ENCODE results near the gene RARG. TPM values are rescaled to one million over a fixed set of nuclear protein-coding genes. Genes with fewer than 3 reads are reported as not detected.

Gene RARG
- total RNA-seq, 1 experiment from 2014 or later = 1.7 TPM

DNA sequence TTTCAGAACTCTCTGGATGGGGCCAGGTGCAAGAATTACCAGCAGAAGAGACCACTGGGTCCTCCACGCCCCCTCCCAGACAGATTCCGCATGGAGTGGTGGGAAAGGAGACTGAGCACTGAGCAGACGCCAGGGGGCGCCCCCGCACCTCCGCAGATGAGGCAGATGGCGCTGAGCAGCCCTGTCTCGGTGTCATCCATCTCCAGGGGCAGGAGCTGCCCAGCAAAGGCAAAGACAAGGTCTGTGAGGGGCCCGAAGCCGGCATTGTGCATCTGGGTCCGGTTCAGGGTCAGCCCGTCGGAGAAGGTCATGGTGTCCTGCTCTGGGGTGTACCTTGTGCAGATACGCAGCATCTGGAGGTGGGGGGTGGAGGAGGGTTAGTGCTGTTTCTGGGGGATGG is 18.7 kb downstream of the RARG start:
- Histone ChIP-seq H3K9me3 (ENCODE audit: low read length) (no peaks in the 10 kb centered on the region), H4K20me1 (ENCODE audit: insufficient read depth, low read depth, low read length) (no peaks in the 10 kb centered on the region), H3K9ac (ENCODE audit: low read length) (peak overlapping the region; percentile 43), H3K27me3 (ENCODE audit: low read length) (no peaks in the 10 kb centered on the region), H3K4me3 (ENCODE audit: low read length) (peak overlapping the region; percentile 6; the same call in 1 of the 2 replicates), H3K27ac (ENCODE audit: low read length) (no peak overlapping the region), H2AFZ (ENCODE audit: low read length) (peak overlapping the region; percentile 77; the same call in 1 of the 2 replicates), H3K4me2 (ENCODE audit: low read depth, low read length, poor library complexity, severe bottlenecking) (peak overlapping the region; percentile 46), H3K36me3 (ENCODE audit: insufficient read depth, low read length) (no peaks in the 10 kb centered on the region), H3K4me1 (ENCODE audit: low read length) (peaks cover 33% of the 10 kb centered on the region), H3K79me2 (ENCODE audit: low read length) (no peaks in the 10 kb centered on the region), H3K9me2 (replicated peaks; ENCODE audit: insufficient read depth, low read length) (no peaks in the 10 kb centered on the region)
- peak; percentile 93 for DNase-seq

DNA sequence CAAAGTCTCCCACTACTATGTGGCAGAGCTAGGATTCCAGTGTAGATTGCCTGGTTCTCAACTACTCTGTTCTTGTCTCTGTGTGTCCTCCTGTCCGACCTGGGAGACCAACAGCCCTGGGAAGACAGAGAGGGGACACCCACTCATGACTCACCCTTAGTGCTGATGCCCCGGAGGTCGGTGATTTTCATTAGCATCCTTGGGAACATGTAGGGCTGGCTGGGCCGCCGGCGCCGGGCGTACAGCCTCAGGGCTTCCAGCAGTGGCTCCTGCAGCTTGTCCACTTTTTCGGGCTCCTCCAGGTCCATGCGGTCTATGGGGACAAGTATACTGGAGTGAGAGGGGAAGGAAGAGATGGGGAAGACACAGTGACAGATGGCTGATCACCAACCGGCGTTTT is 19.1 kb downstream of the RARG start:
- Histone ChIP-seq H3K27me3 (ENCODE audit: low read length) (no peaks in the 10 kb centered on the region), H3K4me2 (ENCODE audit: low read depth, low read length, poor library complexity, severe bottlenecking) (peak overlapping the region; percentile 46), H4K20me1 (ENCODE audit: insufficient read depth, low read depth, low read length) (no peaks in the 10 kb centered on the region), H3K9ac (ENCODE audit: low read length) (peak overlapping the region; percentile 43), H3K36me3 (ENCODE audit: insufficient read depth, low read length) (no peaks in the 10 kb centered on the region), H3K9me3 (ENCODE audit: low read length) (no peaks in the 10 kb centered on the region), H3K9me2 (replicated peaks; ENCODE audit: insufficient read depth, low read length) (no peaks in the 10 kb centered on the region), H3K4me3 (ENCODE audit: low read length) (peak overlapping the region; percentile 6; the same call in 1 of the 2 replicates), H3K27ac (ENCODE audit: low read length) (no peak overlapping the region), H3K4me1 (ENCODE audit: low read length) (peaks cover 38% of the 10 kb centered on the region), H3K79me2 (ENCODE audit: low read length) (no peaks in the 10 kb centered on the region), H2AFZ (ENCODE audit: low read length) (peak overlapping the region; percentile 77; the same call in 1 of the 2 replicates)
- peak; percentile 40 for DNase-seq

DNA sequence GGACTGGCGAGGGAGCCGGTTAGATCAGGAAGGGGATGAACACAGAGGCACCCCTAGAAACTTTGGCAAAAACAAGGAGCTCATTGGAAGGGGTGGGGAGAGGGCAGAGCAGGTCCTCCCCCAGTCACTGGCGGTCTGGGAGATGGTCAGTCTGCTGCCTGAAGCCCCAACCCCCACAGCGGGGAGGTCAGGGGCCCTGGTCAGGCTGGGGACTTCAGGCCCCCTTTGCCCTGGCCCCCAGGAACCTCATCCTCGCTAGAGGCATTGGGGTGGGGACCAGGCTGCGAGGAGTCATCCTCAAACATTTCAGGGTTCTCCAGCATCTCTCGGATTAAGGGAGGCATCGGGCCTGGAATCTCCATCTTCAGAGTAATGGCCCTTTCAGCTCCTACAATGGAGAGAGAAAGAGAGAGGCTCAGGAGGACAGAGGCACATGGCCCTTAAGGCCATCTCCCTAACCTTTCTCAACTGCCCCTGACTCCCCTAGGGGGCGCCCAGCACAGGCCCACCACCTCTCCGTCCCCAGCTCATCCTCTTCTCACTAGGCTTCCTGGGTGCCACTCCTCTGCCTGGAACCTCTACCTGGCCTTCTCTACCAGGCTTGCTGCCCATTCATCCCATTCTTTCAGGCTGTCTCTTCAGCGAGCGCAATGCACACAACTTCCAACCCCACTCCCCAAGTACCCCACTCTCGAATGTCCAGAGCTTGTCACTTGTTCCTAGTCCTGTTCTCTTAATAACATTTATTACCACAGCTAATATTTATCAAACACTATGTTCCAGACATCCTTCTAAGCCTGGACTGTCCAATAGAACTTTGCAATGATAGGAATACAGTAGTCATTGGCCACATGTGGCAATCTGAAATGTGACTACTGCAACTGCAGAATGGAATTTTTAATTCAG is 20.3 kb downstream of the RARG start:
- Histone ChIP-seq H3K79me2 (ENCODE audit: low read length) (peaks cover 6% of the 10 kb centered on the region), H3K27me3 (ENCODE audit: low read length) (no peaks in the 10 kb centered on the region), H3K9me2 (replicated peaks; ENCODE audit: insufficient read depth, low read length) (no peaks in the 10 kb centered on the region), H3K4me3 (ENCODE audit: low read length) (no peak overlapping the region), H3K27ac (ENCODE audit: low read length) (no peak overlapping the region), H2AFZ (ENCODE audit: low read length) (no peak overlapping the region), H3K4me1 (ENCODE audit: low read length) (peaks cover 45% of the 10 kb centered on the region), H3K9me3 (ENCODE audit: low read length) (no peaks in the 10 kb centered on the region), H3K36me3 (ENCODE audit: insufficient read depth, low read length) (no peaks in the 10 kb centered on the region), H4K20me1 (ENCODE audit: insufficient read depth, low read depth, low read length) (no peaks in the 10 kb centered on the region), H3K4me2 (ENCODE audit: low read depth, low read length, poor library complexity, severe bottlenecking) (no peak overlapping the region), H3K9ac (ENCODE audit: low read length) (0 out of 2 replicates have a peak overlapping the region, but pooled peaks have one; percentile 17)
- peak; percentile 77 for DNase-seq

DNA sequence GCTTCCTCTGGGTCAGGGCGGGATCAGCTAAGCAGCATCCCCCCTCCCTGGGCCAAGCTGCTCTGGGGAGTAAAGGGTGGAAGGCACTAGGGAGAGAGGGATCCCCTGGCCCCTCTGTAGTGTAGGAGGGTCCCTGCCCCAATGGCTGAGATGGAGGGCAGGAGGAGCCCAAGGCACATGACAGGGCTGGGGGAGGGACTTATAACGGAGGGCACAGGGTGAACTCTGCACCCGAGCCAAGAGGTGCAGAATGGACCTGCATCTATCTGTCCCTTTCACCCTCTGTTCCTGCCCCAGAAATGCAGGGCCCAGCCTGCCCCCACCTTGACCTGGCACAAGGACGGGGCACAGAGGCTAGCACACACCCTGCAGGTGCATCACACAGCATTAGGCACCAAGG is 21.2 kb downstream of the RARG start:
- Histone ChIP-seq H3K9ac (ENCODE audit: low read length) (0 out of 2 replicates have a peak overlapping the region, but pooled peaks have one; percentile 17), H3K9me2 (replicated peaks; ENCODE audit: insufficient read depth, low read length) (no peaks in the 10 kb centered on the region), H3K36me3 (ENCODE audit: insufficient read depth, low read length) (no peaks in the 10 kb centered on the region), H3K9me3 (ENCODE audit: low read length) (no peaks in the 10 kb centered on the region), H3K4me3 (ENCODE audit: low read length) (no peak overlapping the region), H3K79me2 (ENCODE audit: low read length) (peaks cover 14% of the 10 kb centered on the region), H3K4me2 (ENCODE audit: low read depth, low read length, poor library complexity, severe bottlenecking) (no peak overlapping the region), H2AFZ (ENCODE audit: low read length) (no peak overlapping the region), H3K27ac (ENCODE audit: low read length) (no peak overlapping the region), H4K20me1 (ENCODE audit: insufficient read depth, low read depth, low read length) (no peaks in the 10 kb centered on the region), H3K27me3 (ENCODE audit: low read length) (no peaks in the 10 kb centered on the region), H3K4me1 (ENCODE audit: low read length) (peaks cover 47% of the 10 kb centered on the region)
- DNase-seq = no peak

DNA sequence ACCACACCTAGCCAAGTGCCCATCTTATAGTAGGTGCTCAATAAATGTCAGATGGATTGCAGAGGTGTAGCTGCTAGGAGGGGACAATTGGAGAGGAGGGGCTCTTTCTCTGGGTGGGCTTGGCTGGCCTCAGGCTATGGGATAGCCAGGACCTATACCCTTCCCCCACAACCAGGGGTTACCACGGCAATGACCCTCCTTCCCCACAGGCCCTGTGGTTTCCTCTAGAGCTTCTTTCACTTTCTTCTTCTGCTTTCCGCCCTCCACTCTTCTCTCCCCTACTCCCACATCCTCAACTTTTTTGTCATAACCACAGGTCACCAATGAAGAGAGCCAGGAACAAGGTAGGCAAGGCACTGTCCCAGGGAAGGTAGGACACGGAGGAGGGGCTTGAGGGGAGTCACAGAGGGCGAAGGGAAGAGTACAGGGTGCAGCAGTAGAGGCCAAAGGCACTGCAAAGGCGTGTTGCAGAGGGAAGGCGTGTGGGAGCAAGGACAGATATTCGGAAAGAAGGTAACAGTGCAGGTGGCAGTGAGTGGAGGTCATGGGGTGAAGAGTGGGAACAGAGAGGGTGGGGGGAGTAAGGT is 23.0 kb downstream of the RARG start:
- H2AFZ ChIP-seq (ENCODE audit: low read length) = peak overlapping the region; percentile 58; the same call in 1 of the 2 replicates
- H3K9me3 ChIP-seq (ENCODE audit: low read length) = no peaks in the 10 kb centered on the region
- H4K20me1 ChIP-seq (ENCODE audit: insufficient read depth, low read depth, low read length) = no peaks in the 10 kb centered on the region
- peak; percentile 63 for DNase-seq
- peak overlapping the region; percentile 74 for H3K27ac ChIP-seq (ENCODE audit: low read length)
- H3K27me3 ChIP-seq (ENCODE audit: low read length) = no peaks in the 10 kb centered on the region
- peak overlapping the region; percentile 65 for H3K9ac ChIP-seq (ENCODE audit: low read length)
- H3K36me3 ChIP-seq (ENCODE audit: insufficient read depth, low read length) = 0 out of 2 replicates have a peak, but pooled peaks cover 5% of the 10 kb centered on the region
- peaks cover 33% of the 10 kb centered on the region for H3K79me2 ChIP-seq (ENCODE audit: low read length)
- peak overlapping the region; percentile 64 for H3K4me2 ChIP-seq (ENCODE audit: low read depth, low read length, poor library complexity, severe bottlenecking)
- H3K4me3 ChIP-seq (ENCODE audit: low read length) = peak overlapping the region; percentile 61
- no peaks in the 10 kb centered on the region for H3K9me2 ChIP-seq (replicated peaks; ENCODE audit: insufficient read depth, low read length)
- peaks cover 64% of the 10 kb centered on the region for H3K4me1 ChIP-seq (ENCODE audit: low read length)

DNA sequence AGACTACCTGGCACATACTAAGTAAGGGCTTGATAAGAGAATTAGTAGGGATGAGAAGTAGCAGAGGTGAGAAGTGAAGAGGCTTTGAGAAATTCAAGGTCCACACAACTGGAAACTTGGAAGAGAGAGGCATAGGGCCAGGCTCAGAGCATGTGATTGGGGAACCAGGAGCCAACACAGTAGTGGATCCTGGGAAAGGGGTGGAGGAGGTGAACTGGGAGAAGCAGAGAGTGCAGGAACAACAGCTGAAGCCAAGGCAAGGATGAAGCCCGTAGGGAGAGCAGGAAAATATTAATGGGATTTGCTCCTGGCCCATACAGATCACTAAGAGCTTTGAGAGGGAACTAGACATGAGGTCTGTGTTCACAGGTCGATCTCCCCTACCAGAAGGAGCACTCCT is 23.6 kb downstream of the RARG start:
- peak overlapping the region; percentile 64 for H3K4me2 ChIP-seq (ENCODE audit: low read depth, low read length, poor library complexity, severe bottlenecking)
- H3K79me2 ChIP-seq (ENCODE audit: low read length) = peaks cover 38% of the 10 kb centered on the region
- no peak for DNase-seq
- H3K9ac ChIP-seq (ENCODE audit: low read length) = peak overlapping the region; percentile 65
- peak overlapping the region; percentile 58; the same call in 1 of the 2 replicates for H2AFZ ChIP-seq (ENCODE audit: low read length)
- H3K27ac ChIP-seq (ENCODE audit: low read length) = peak overlapping the region; percentile 74
- H4K20me1 ChIP-seq (ENCODE audit: insufficient read depth, low read depth, low read length) = no peaks in the 10 kb centered on the region
- peaks cover 66% of the 10 kb centered on the region for H3K4me1 ChIP-seq (ENCODE audit: low read length)
- H3K9me2 ChIP-seq (replicated peaks; ENCODE audit: insufficient read depth, low read length) = no peaks in the 10 kb centered on the region
- no peaks in the 10 kb centered on the region for H3K27me3 ChIP-seq (ENCODE audit: low read length)
- H3K36me3 ChIP-seq (ENCODE audit: insufficient read depth, low read length) = peaks cover 9% of the 10 kb centered on the region; the same call in 1 of the 2 replicates
- no peaks in the 10 kb centered on the region for H3K9me3 ChIP-seq (ENCODE audit: low read length)
- peak overlapping the region; percentile 61; the same call in 1 of the 2 replicates for H3K4me3 ChIP-seq (ENCODE audit: low read length)

DNA sequence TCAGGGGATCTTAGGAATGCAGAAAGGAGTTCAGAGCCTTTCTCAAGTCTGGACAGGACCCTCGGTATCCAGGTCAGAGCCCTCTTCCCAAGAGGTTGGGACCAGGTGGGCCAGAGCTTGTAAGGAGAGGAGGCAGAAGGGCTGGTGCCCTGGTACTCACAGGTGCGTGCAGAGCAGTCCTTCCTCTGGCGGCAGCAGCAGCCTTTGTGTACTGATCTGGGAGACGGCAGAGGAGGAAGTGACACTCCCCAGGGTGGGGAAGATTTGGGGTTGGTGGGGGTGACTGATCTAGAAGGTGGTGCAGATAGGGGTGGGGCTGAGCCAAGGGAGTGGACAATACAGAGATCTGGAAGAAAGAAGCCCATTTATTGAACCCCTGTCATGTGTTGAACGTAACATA is 25.0 kb downstream of the RARG start, which contains the start of gene ITGB7:
Gene ITGB7 (minus strand): TSS at position 210 of the 400 bp plus-strand sequence. CDS start 6,808 bp downstream, outside the sequence.
- no peaks in the 10 kb centered on the region for H4K20me1 ChIP-seq (ENCODE audit: insufficient read depth, low read depth, low read length)
- no peaks in the 10 kb centered on the region for H3K9me2 ChIP-seq (replicated peaks; ENCODE audit: insufficient read depth, low read length)
- no peaks in the 10 kb centered on the region for H3K9me3 ChIP-seq (ENCODE audit: low read length)
- DNase-seq = peak; percentile 93
- H3K27me3 ChIP-seq (ENCODE audit: low read length) = no peaks in the 10 kb centered on the region
- peaks cover 50% of the 10 kb centered on the region for H3K79me2 ChIP-seq (ENCODE audit: low read length)
- no peak within 1 kb of the TSS for H2AFZ ChIP-seq (ENCODE audit: low read length)
- peak within 1 kb of the TSS; percentile 91 for H3K27ac ChIP-seq (ENCODE audit: low read length)
- peaks cover 9% of the 10 kb centered on the region; the same call in 1 of the 2 replicates for H3K36me3 ChIP-seq (ENCODE audit: insufficient read depth, low read length)
- peaks cover 69% of the 10 kb centered on the region for H3K4me1 ChIP-seq (ENCODE audit: low read length)
- peak within 1 kb of the TSS; percentile 74 for H3K4me3 ChIP-seq (ENCODE audit: low read length)
- H3K4me2 ChIP-seq (ENCODE audit: low read depth, low read length, poor library complexity, severe bottlenecking) = peak within 1 kb of the TSS; percentile 93
- peak within 1 kb of the TSS; percentile 80 for H3K9ac ChIP-seq (ENCODE audit: low read length)

Measured in Karpas-422 (cell line).